ENCODE measurements around the gene BAHCC1.

BAHCC1 gene

DNA sequence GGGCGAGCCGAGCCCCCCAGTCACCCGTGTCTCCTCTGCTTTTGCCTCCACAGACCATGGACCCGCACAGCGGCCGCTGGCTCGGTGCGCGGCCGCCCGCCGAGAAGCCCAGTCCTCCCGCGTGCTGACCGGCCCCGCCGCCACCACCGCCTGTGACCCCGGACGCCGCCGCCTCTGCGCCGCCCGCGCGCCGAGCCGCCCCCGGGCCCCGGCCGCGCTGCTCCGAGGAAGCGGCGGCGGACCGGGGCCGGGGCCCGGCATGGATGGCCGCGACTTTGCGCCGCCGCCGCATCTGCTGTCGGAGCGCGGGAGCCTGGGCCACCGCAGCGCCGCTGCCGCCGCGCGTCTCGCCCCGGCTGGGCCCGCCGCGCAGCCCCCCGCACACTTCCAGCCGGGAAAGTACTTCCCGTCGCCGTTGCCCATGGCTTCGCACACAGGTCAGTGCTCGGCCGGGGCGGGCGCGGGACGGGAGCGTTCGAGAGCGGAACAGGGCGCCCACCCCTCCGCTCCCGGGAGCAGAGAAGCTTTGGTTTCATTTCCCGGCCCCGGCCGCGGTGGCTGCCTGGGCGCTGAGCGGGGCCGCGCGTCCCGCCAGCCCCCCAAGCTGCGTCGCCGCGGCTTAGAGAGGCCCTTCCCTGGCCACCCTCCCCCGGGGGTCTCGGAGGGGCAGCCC lies 4.4 kb downstream of the BAHCC1 start:
- TF ChIP-seq, protein P1, sequence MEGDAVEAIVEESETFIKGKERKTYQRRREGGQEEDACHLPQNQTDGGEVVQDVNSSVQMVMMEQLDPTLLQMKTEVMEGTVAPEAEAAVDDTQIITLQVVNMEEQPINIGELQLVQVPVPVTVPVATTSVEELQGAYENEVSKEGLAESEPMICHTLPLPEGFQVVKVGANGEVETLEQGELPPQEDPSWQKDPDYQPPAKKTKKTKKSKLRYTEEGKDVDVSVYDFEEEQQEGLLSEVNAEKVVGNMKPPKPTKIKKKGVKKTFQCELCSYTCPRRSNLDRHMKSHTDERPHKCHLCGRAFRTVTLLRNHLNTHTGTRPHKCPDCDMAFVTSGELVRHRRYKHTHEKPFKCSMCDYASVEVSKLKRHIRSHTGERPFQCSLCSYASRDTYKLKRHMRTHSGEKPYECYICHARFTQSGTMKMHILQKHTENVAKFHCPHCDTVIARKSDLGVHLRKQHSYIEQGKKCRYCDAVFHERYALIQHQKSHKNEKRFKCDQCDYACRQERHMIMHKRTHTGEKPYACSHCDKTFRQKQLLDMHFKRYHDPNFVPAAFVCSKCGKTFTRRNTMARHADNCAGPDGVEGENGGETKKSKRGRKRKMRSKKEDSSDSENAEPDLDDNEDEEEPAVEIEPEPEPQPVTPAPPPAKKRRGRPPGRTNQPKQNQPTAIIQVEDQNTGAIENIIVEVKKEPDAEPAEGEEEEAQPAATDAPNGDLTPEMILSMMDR (IDR thresholded peaks at IDR 0.05; ENCODE audit: low read length): no peak
- TF ChIP-seq EZH2 (optimal IDR thresholded peaks at IDR 0.05; ENCODE audit: low read depth, low read length) (no peak), EZH2phosphoT487 (IDR thresholded peaks at IDR 0.05; ENCODE audit: low read length) (no peak)
- Histone ChIP-seq H3K27me3 (replicated peaks; ENCODE audit: insufficient read depth, low read length) (peaks cover 92% of the 10 kb centered on the region), H3K36me3 (replicated peaks; ENCODE audit: insufficient read depth, low read length) (no peaks in the 10 kb centered on the region), H3F3A (ENCODE audit: insufficient read depth, low read length) (peaks cover 2% of the 10 kb centered on the region; the same call in 1 of the 2 replicates), H4K20me1 (ENCODE audit: insufficient read depth, low read length) (no peaks in the 10 kb centered on the region), H2AFZ (ENCODE audit: low read length) (no peak overlapping the region), H3K9me2 (replicated peaks; ENCODE audit: insufficient read depth, low read length) (no peaks in the 10 kb centered on the region), H3K9me3 (replicated peaks; ENCODE audit: insufficient read depth, low read length) (no peaks in the 10 kb centered on the region), H3K4me2 (ENCODE audit: low read depth, low read length) (peak overlapping the region; percentile 29; the same call in 1 of the 2 replicates), H3K4me3 (ENCODE audit: low read length) (no peak overlapping the region; the same call in 1 of the 2 replicates), H3K9ac (ENCODE audit: low read length) (no peak overlapping the region), H3K79me2 (ENCODE audit: low read length) (no peaks in the 10 kb centered on the region), H3K27ac (ENCODE audit: low read length) (no peak overlapping the region), H3K4me1 (ENCODE audit: low read length) (peaks cover 5% of the 10 kb centered on the region)
- no peak for DNase-seq

DNA sequence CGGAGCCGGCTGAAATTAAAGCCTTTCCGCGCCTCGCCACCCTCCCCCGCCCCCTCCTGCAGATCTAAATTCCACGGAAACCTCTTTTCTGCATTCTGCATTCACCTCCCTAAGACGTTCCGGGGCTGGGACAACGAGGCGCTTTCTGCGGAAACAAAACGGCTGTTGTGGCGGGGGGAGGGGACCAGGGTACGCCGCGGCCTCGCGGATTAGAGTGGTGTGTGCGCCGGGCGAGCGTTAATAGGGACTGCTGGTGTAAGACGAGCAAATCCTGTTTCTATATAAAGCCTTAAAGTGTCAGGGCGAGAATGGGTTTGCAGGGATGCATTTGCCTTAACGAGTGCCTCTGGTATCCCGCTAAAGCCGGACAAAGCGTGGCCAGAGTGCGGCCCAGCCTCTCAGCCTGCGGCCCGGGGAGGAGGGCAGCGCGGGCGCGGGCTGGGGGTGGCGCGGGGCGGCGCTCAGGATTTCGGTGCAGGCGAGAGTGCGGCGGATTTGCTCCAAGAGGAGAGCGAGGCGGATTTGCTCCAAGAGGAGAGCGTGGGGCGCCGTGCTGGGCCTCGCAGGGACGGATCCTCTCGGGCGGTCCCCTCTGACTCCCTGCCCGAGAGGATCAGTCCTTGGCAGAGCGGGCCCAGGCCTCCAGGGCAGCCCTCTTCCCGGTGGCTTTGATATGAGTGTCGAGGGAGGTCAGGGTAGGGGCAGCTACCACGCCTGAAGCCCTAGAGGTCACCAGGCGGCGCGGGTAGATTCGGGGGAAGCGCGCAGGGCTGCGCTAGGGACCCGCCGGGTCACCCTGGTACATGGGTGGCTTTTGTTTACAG lies 5.1 kb downstream of the BAHCC1 start:
- Histone ChIP-seq H3F3A (ENCODE audit: insufficient read depth, low read length) (no peaks in the 10 kb centered on the region), H3K79me2 (ENCODE audit: low read length) (no peaks in the 10 kb centered on the region), H3K9ac (ENCODE audit: low read length) (no peak overlapping the region), H4K20me1 (ENCODE audit: insufficient read depth, low read length) (no peaks in the 10 kb centered on the region), H2AFZ (ENCODE audit: low read length) (no peak overlapping the region), H3K4me1 (ENCODE audit: low read length) (no peaks in the 10 kb centered on the region), H3K9me3 (replicated peaks; ENCODE audit: insufficient read depth, low read length) (no peaks in the 10 kb centered on the region), H3K4me3 (ENCODE audit: low read length) (no peak overlapping the region; the same call in 1 of the 2 replicates), H3K9me2 (replicated peaks; ENCODE audit: insufficient read depth, low read length) (no peaks in the 10 kb centered on the region), H3K4me2 (ENCODE audit: low read depth, low read length) (peak overlapping the region; percentile 29; the same call in 1 of the 2 replicates), H3K27ac (ENCODE audit: low read length) (no peak overlapping the region), H3K27me3 (replicated peaks; ENCODE audit: insufficient read depth, low read length) (peaks cover 92% of the 10 kb centered on the region), H3K36me3 (replicated peaks; ENCODE audit: insufficient read depth, low read length) (no peaks in the 10 kb centered on the region)
- DNase-seq: no peak
- no peak for TF ChIP-seq EZH2phosphoT487 (IDR thresholded peaks at IDR 0.05; ENCODE audit: low read length)
- TF ChIP-seq EZH2 (optimal IDR thresholded peaks at IDR 0.05; ENCODE audit: low read depth, low read length): no peak
- TF ChIP-seq, protein P1 (IDR thresholded peaks at IDR 0.05; ENCODE audit: low read length): no peak

DNA sequence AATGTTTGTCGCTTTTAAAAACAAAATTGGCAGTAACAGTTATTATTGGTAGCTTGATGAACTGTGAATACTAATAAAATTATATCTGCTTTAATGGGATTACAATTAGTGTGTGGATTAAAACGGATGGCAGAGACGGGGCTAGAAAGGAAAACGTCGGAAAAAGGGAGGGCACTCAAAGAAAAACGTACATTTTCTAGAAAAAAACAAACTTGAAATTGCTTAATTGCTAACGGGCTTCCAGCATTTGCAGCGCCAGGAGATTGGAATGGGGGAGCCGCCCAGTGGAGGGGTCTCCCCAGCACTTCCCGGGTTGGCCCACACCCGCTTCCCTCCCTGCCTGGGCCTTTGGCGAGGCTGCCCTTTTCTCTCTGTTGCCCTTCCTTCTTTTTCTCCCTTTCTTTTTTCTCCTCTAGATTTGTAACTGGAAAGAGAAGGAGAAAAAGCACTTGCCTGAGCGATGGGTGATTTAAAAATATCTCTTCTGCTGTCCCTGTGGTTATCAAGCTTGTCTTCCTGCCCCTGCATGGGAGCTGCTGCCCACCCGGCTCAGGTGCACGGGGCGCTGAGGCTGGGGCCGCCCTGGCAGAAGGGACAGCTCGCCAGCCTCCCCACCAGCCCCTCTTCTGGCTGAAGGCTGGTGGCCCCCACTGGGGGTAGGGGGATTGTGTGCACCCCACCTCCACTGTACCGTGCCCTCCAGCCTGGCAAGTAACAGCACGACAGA lies 5.9 kb downstream of the BAHCC1 start:
- DNase-seq: no peak
- Histone ChIP-seq H2AFZ (ENCODE audit: low read length) (no peak overlapping the region), H3K36me3 (replicated peaks; ENCODE audit: insufficient read depth, low read length) (no peaks in the 10 kb centered on the region), H3K27me3 (replicated peaks; ENCODE audit: insufficient read depth, low read length) (peaks cover 94% of the 10 kb centered on the region), H3F3A (ENCODE audit: insufficient read depth, low read length) (no peaks in the 10 kb centered on the region), H3K9me2 (replicated peaks; ENCODE audit: insufficient read depth, low read length) (no peaks in the 10 kb centered on the region), H3K4me1 (ENCODE audit: low read length) (no peaks in the 10 kb centered on the region), H3K9ac (ENCODE audit: low read length) (no peak overlapping the region), H3K79me2 (ENCODE audit: low read length) (no peaks in the 10 kb centered on the region), H3K27ac (ENCODE audit: low read length) (no peak overlapping the region), H3K9me3 (replicated peaks; ENCODE audit: insufficient read depth, low read length) (no peaks in the 10 kb centered on the region), H3K4me2 (ENCODE audit: low read depth, low read length) (no peak overlapping the region), H4K20me1 (ENCODE audit: insufficient read depth, low read length) (no peaks in the 10 kb centered on the region), H3K4me3 (ENCODE audit: low read length) (no peak overlapping the region)
- TF ChIP-seq EZH2 (optimal IDR thresholded peaks at IDR 0.05; ENCODE audit: low read depth, low read length) (no peak), EZH2phosphoT487 (IDR thresholded peaks at IDR 0.05; ENCODE audit: low read length) (no peak; the same call in 1 of the 2 replicates)
- TF ChIP-seq, protein P1 (IDR thresholded peaks at IDR 0.05; ENCODE audit: low read length): no peak
